ENCODE data around the gene SPAG16. TPM values are rescaled to one million over a fixed set of nuclear protein-coding genes. Genes with fewer than 3 reads are reported as not detected.

SPAG16 gene
- total RNA-seq, 2 experiments from 2014 or later: 2.8 to 3.2 TPM

- no peak overlapping the region for H3K4me3 ChIP-seq (ENCODE audit: low read length)
- no peak for ATAC-seq (ENCODE audit: poor library complexity)
These were observed 584.3 kb downstream of the SPAG16 start for GRCh38 chr2:213868526-213868925.

GRCh38 chr2:213885485-213885884 lies 601.2 kb downstream of the SPAG16 start:
- Histone ChIP-seq H3K36me3 (ENCODE audit: insufficient read depth, low read length) (no peaks in the 10 kb centered on the region), H3K27me3 (ENCODE audit: control insufficient read depth in 1 of 2, insufficient read depth in 2 of 2, low read length in 2 of 2) (no peaks in the 10 kb centered on the region), H3K27ac (ENCODE audit: low read depth in 1 of 2, low read length in 2 of 2) (no peak overlapping the region), H3K4me3 (ENCODE audit: low read length) (no peak overlapping the region), H3K9me3 (ENCODE audit: control insufficient read depth in 1 of 2, insufficient read depth in 1 of 2, low read length in 2 of 2) (no peaks in the 10 kb centered on the region), H3K4me1 (ENCODE audit: insufficient read depth, low read length) (no peaks in the 10 kb centered on the region)
- H3K4me1 Mint-ChIP-seq (ENCODE audit: low read depth): no peaks in the 10 kb centered on the region
- ATAC-seq (ENCODE audit: poor library complexity) (no peak), DNase-seq (no peak)
- no peak overlapping the region for H3K4me3 Mint-ChIP-seq
- POLR2A ChIA-PET: no interaction called here
- H3K36me3 Mint-ChIP-seq (ENCODE audit: low read depth): no peaks in the 10 kb centered on the region
- no peaks in the 10 kb centered on the region for H3K9me3 Mint-ChIP-seq
- CTCF ChIA-PET: no interaction called here
- TF ChIP-seq CTCF (IDR thresholded peaks at IDR 0.05): no peak
- no peak overlapping the region for H3K27ac Mint-ChIP-seq
- intact Hi-C loops (cut with DNase I, micrococcal nuclease): no loop called here
- H3K27me3 Mint-ChIP-seq: no peaks in the 10 kb centered on the region

More at GRCh38 chr2:213868526-213868925, 584.3 kb downstream of the SPAG16 start:
- H3K27me3 ChIP-seq (ENCODE audit: control insufficient read depth in 1 of 2, insufficient read depth in 2 of 2, low read length in 2 of 2): no peaks in the 10 kb centered on the region
- Mint-ChIP-seq H3K4me1 (ENCODE audit: low read depth) (no peaks in the 10 kb centered on the region), H3K27me3 (no peaks in the 10 kb centered on the region), H3K4me3 (no peak overlapping the region), H3K36me3 (ENCODE audit: low read depth) (no peaks in the 10 kb centered on the region), H3K27ac (no peak overlapping the region), H3K9me3 (peaks cover 5% of the 10 kb centered on the region)
- no peaks in the 10 kb centered on the region for H3K4me1 ChIP-seq (ENCODE audit: insufficient read depth, low read length)
- H3K36me3 ChIP-seq (ENCODE audit: insufficient read depth, low read length): no peaks in the 10 kb centered on the region
- ChIA-PET CTCF (interaction anchor here (0.6 kb wide), 1 partner anchor 587 kb away, joined by 3 read pairs; no protein-coding TSS in a partner anchor), POLR2A (no interaction called here)
- no peak for DNase-seq
- no peak overlapping the region for H3K27ac ChIP-seq (ENCODE audit: low read depth in 1 of 2, low read length in 2 of 2)
- H3K9me3 ChIP-seq (ENCODE audit: control insufficient read depth in 1 of 2, insufficient read depth in 1 of 2, low read length in 2 of 2): no peaks in the 10 kb centered on the region
- no peak for TF ChIP-seq CTCF (IDR thresholded peaks at IDR 0.05)
- intact Hi-C loops (cut with DNase I, micrococcal nuclease): no loop called here

- H3K4me1 Mint-ChIP-seq (ENCODE audit: low read depth): no peaks in the 10 kb centered on the region
- H3K27me3 Mint-ChIP-seq: no peaks in the 10 kb centered on the region
- H3K4me3 ChIP-seq (ENCODE audit: low read length): no peak overlapping the region
- peaks cover 11% of the 10 kb centered on the region for H3K9me3 Mint-ChIP-seq
- H3K36me3 ChIP-seq (ENCODE audit: insufficient read depth, low read length): no peaks in the 10 kb centered on the region
- H3K36me3 Mint-ChIP-seq (ENCODE audit: low read depth): no peaks in the 10 kb centered on the region
- H3K4me1 ChIP-seq (ENCODE audit: insufficient read depth, low read length): no peaks in the 10 kb centered on the region
- no peak overlapping the region for H3K27ac ChIP-seq (ENCODE audit: low read depth in 1 of 2, low read length in 2 of 2)
- no peak overlapping the region for H3K27ac Mint-ChIP-seq
- no peak for DNase-seq
- ChIA-PET POLR2A (no interaction called here), CTCF (no interaction called here)
- H3K4me3 Mint-ChIP-seq: no peak overlapping the region
- peaks cover 0 to under 1% of the 10 kb centered on the region in 2 experiments for H3K9me3 ChIP-seq (ENCODE audit: control insufficient read depth in 1 of 2, insufficient read depth in 1 of 2, low read length in 2 of 2)
- no peaks in the 10 kb centered on the region for H3K27me3 ChIP-seq (ENCODE audit: control insufficient read depth in 1 of 2, insufficient read depth in 2 of 2, low read length in 2 of 2)
- intact Hi-C loops (cut with DNase I, micrococcal nuclease): no loop called here
- no peak for ATAC-seq (ENCODE audit: poor library complexity)
- no peak for TF ChIP-seq CTCF (IDR thresholded peaks at IDR 0.05)
These were observed 630.2 kb downstream of the SPAG16 start for GRCh38 chr2:213914510-213914909.
